HEK293 (cell line): ENCODE measurements around the gene PRKG1.
A peak's percentile ranks its signal among the peaks of the same experiment; 100 is the strongest.

Source experiments
- CTCF ChIA-PET: fragments of 350-600 bp; formaldehyde crosslinking; extraction: SDS; loops from one replicate; lab custom pipeline; 2021; ENCODE audit warnings: antibody characterized with exemption; lab: Yijun Ruan, JAX
- POLR2A ChIA-PET: fragments of 300-600 bp; formaldehyde crosslinking; extraction: SDS; loops from one replicate; lab custom pipeline; 2020; ENCODE audit warnings: antibody characterized with exemption, inconsistent platforms; lab: Yijun Ruan, JAX
- H3K27ac ChIP-seq: fragments of 200-500 bp; sonication (Bioruptor generic); 2 replicates; pipeline ENCODE4 v1.5.1; 2014; ENCODE audit warnings: low read depth, low read length, control low read depth, inconsistent platforms; ENCODE audit errors: extremely low read depth
- H3K36me3 ChIP-seq, 2 experiments: fragments of 200-500 bp in 1 of 2; sonication (Bioruptor generic) in 1 of 2; 1 replicate in 1 of 2; 2 replicates in 1 of 2; pipeline ENCODE4 v1.5.1; 2014 to 2017; ENCODE audit warnings: inconsistent platforms in 2 of 2, low read length in 2 of 2; ENCODE audit not compliant: control insufficient read depth in 2 of 2, insufficient read depth in 1 of 2
- H3K4me1 ChIP-seq: fragments of 200-500 bp; sonication (Bioruptor generic); 2 replicates; pipeline ENCODE4 v1.5.1; 2014; ENCODE audit warnings: mild to moderate bottlenecking, low read length, inconsistent platforms; ENCODE audit not compliant: control insufficient read depth, insufficient read depth
- H3K4me3 ChIP-seq: 2 replicates; pipeline ENCODE4 v1.5.1; 2011; ENCODE audit warnings: low read depth, mild to moderate bottlenecking, control low read depth, low read length, moderate library complexity
- H3K9me3 ChIP-seq: fragments of 200-500 bp; sonication (Bioruptor generic); 2 replicates; pipeline ENCODE4 v1.5.1; 2014; ENCODE audit warnings: low read depth, low read length, inconsistent platforms; ENCODE audit not compliant: control insufficient read depth, insufficient read depth
- MZF1 ChIP-seq: fragments of 450-650 bp; formaldehyde crosslinking; IDR thresholded peaks from 2 replicates; pipeline ENCODE4 v1.5.1; 2017; ENCODE audit warnings: missing biosample characterization, missing genetic modification characterization, borderline replicate concordance
- PRDM6 ChIP-seq: fragments of 450-650 bp; formaldehyde crosslinking; IDR thresholded peaks from 2 replicates; pipeline ENCODE4 v1.5.1; 2017; ENCODE audit warnings: missing biosample characterization, missing genetic modification characterization
- RBAK ChIP-seq: fragments of 450-650 bp; formaldehyde crosslinking; IDR thresholded peaks from 2 replicates; pipeline ENCODE4 v1.5.1; 2016; ENCODE audit warnings: missing biosample characterization, missing genetic modification characterization
- TSHZ1 ChIP-seq: fragments of 450-650 bp; formaldehyde crosslinking; IDR thresholded peaks from 2 replicates; pipeline ENCODE4 v1.5.1; 2016; ENCODE audit warnings: missing biosample characterization, missing genetic modification characterization, borderline replicate concordance
- ZFP37 ChIP-seq: fragments of 450-650 bp; formaldehyde crosslinking; IDR thresholded peaks from 2 replicates; pipeline ENCODE4 v1.5.1; 2016; ENCODE audit warnings: missing biosample characterization, missing genetic modification characterization
- ZNF138 ChIP-seq: fragments of 450-650 bp; formaldehyde crosslinking; IDR thresholded peaks from 2 replicates; pipeline ENCODE4 v1.5.1; 2016; ENCODE audit warnings: missing biosample characterization, missing genetic modification characterization, borderline replicate concordance
- ZNF184 ChIP-seq: fragments of 450-650 bp; IDR thresholded peaks from 2 replicates; pipeline ENCODE4 v1.5.1; 2018; ENCODE audit warnings: missing biosample characterization, mild to moderate bottlenecking, missing genetic modification characterization
- ZNF202 ChIP-seq: fragments of 450-650 bp; formaldehyde crosslinking; IDR thresholded peaks from 2 replicates; pipeline ENCODE4 v1.5.1; 2016; ENCODE audit warnings: missing biosample characterization, missing genetic modification characterization, borderline replicate concordance
- ZNF311 ChIP-seq: fragments of 450-650 bp; formaldehyde crosslinking; IDR thresholded peaks from 2 replicates; pipeline ENCODE4 v1.5.1; 2017; ENCODE audit warnings: missing biosample characterization, missing genetic modification characterization, borderline replicate concordance
- ZNF518A ChIP-seq: fragments of 450-650 bp; formaldehyde crosslinking; conservative IDR thresholded peaks from 2 replicates; pipeline ENCODE4 v1.5.1; 2016; ENCODE audit warnings: low read depth, missing biosample characterization, missing genetic modification characterization
- ZNF571 ChIP-seq: fragments of 450-650 bp; formaldehyde crosslinking; IDR thresholded peaks from 2 replicates; pipeline ENCODE4 v1.5.0; 2017; ENCODE audit warnings: missing biosample characterization, missing genetic modification characterization
- ZNF639 ChIP-seq: fragments of 450-650 bp; formaldehyde crosslinking; IDR thresholded peaks from 2 replicates; pipeline ENCODE4 v1.5.1; 2016; ENCODE audit warnings: missing biosample characterization, missing genetic modification characterization
- ZNF664 ChIP-seq: fragments of 450-650 bp; formaldehyde crosslinking; IDR thresholded peaks from 2 replicates; pipeline ENCODE4 v1.5.1; 2016; ENCODE audit warnings: missing biosample characterization, missing genetic modification characterization
- ZNF76 ChIP-seq: fragments of 450-650 bp; formaldehyde crosslinking; IDR thresholded peaks from 2 replicates; pipeline ENCODE4; 2016; ENCODE audit warnings: low read depth, missing biosample characterization, missing genetic modification characterization, borderline replicate concordance
- ZNF776 ChIP-seq: fragments of 450-650 bp; formaldehyde crosslinking; IDR thresholded peaks from 2 replicates; pipeline ENCODE4 v1.5.0; 2017; ENCODE audit warnings: missing biosample characterization, missing genetic modification characterization, borderline replicate concordance
- ZNF791 ChIP-seq: fragments of 450-650 bp; formaldehyde crosslinking; IDR thresholded peaks from 2 replicates; pipeline ENCODE4 v1.5.1; 2016; ENCODE audit warnings: missing biosample characterization, missing genetic modification characterization
- ZNF837 ChIP-seq: fragments of 450-650 bp; formaldehyde crosslinking; IDR thresholded peaks from 2 replicates; pipeline ENCODE4 v1.5.1; 2016; ENCODE audit warnings: missing biosample characterization, missing genetic modification characterization
- TF ChIP-seq, protein P1 (sequence below): fragments of 450-650 bp; formaldehyde crosslinking; IDR thresholded peaks from 2 replicates; pipeline ENCODE4 v1.5.1; 2016; ENCODE audit warnings: missing biosample characterization, missing genetic modification characterization

The PRKG1 gene

DNA sequence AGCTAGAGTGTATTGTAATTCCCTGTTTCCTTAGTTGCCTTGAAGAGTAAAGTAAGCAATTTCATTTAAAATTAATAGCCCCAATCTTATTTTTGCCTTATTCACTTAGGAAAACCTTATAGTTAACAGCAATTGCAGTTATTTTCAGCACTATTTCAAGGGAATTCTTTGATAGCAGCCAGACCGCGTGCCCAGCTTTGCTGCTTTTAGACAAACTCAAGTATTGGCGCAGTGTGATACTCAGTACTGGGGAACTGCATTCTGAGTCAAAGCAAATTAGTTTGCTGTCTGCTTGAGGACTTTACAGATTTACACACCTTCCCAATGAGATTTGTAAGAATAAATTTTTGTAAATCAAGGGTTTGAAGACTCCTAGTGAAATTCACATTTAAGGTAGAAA is 21.2 kb downstream of the PRKG1 start:
- Histone ChIP-seq H3K4me3 (no peak overlapping the region), H3K27ac (no peak overlapping the region), H3K36me3 (no peaks in the 10 kb centered on the region), H3K9me3 (no peaks in the 10 kb centered on the region)
- ChIA-PET POLR2A (no interaction called here), CTCF (no interaction called here)
- TF ChIP-seq MZF1 (tag by site-specific recombination) (peak; percentile 84; the same call in 1 of the 2 replicates), PRDM6 (tag by site-specific recombination) (peak; percentile 34; the same call in 1 of the 2 replicates), ZFP37 (no peak)
- TF ChIP-seq, all 188 proteins: peak for 2
- peaks cover 5% of the 10 kb centered on the region; the same call in 1 of the 2 replicates for H3K4me1 ChIP-seq

GRCh38 chr10:51097546-51097945 is 23.3 kb downstream of the PRKG1 start:
- ChIA-PET CTCF (no interaction called here), POLR2A (no interaction called here)
- H3K9me3 ChIP-seq, result no peaks in the 10 kb centered on the region
- no peak overlapping the region for H3K27ac ChIP-seq
- H3K4me3 ChIP-seq, result no peak overlapping the region
- H3K4me1 ChIP-seq, result peaks cover 5% of the 10 kb centered on the region; the same call in 1 of the 2 replicates
- TF ChIP-seq ZNF639 (no peak), ZNF571 (tag by site-specific recombination) (no peak), MZF1 (tag by site-specific recombination) (no peak)
- H3K36me3 ChIP-seq, result no peaks in the 10 kb centered on the region

GRCh38 chr10:51100221-51100620 is 25.9 kb downstream of the PRKG1 start:
- Histone ChIP-seq H3K4me1 (peaks cover 2% of the 10 kb centered on the region; the same call in 1 of the 2 replicates), H3K27ac (no peak overlapping the region), H3K9me3 (no peaks in the 10 kb centered on the region), H3K4me3 (no peak overlapping the region), H3K36me3 (no peaks in the 10 kb centered on the region)
- POLR2A ChIA-PET, result no interaction called here
- CTCF ChIA-PET, result no interaction called here
- TF ChIP-seq RBAK, result no peak
- no peak for TF ChIP-seq ZNF837
- TF ChIP-seq ZNF76 (tag by site-specific recombination), result no peak
- no peak for TF ChIP-seq ZNF184 (tag by site-specific recombination)
- TF ChIP-seq ZNF138 (tag by site-specific recombination), result no peak
- no peak for TF ChIP-seq ZNF791 (tag by site-specific recombination)
- no peak for TF ChIP-seq ZNF776 (tag by site-specific recombination)
- TF ChIP-seq, protein P1, sequence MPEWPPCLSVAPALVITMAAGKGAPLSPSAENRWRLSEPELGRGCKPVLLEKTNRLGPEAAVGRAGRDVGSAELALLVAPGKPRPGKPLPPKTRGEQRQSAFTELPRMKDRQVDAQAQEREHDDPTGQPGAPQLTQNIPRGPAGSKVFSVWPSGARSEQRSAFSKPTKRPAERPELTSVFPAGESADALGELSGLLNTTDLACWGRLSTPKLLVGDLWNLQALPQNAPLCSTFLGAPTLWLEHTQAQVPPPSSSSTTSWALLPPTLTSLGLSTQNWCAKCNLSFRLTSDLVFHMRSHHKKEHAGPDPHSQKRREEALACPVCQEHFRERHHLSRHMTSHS (tag by site-specific recombination), result no peak
- no peak for TF ChIP-seq TSHZ1 (tag by site-specific recombination)
- TF ChIP-seq ZNF518A (tag by site-specific recombination), result no peak
- no peak for TF ChIP-seq ZNF311 (tag by site-specific recombination)
- no peak for TF ChIP-seq ZNF664 (tag by site-specific recombination)
- no peak for TF ChIP-seq ZNF202 (tag by site-specific recombination)
